Measurements from ENCODE around the gene MAN1C1. TPM values are rescaled to one million over a fixed set of nuclear protein-coding genes. Genes with fewer than 3 reads are reported as not detected.

The MAN1C1 gene
- total RNA-seq, 4 donors from 2014 or later: 5.0 to 31.1 (median 7.9) TPM

- Histone ChIP-seq H3K27me3 (no peaks in the 10 kb centered on the region), H3K36me3 (no peaks in the 10 kb centered on the region), H3K9me3 (no peaks in the 10 kb centered on the region), H3K4me1 (no peaks in the 10 kb centered on the region), H3K27ac (no peak overlapping the region), H3K4me3 (no peak overlapping the region)
- DNase-seq: no peak
- TF ChIP-seq POLR2A (IDR thresholded peaks at IDR 0.05) (no peak), CTCF (IDR thresholded peaks at IDR 0.05) (peak; percentile 27 to 51 (median 42))
- intact Hi-C loops (cut with DNase I; ENCODE audit: low total_unique reads): no loop called here
Measured at GRCh38 chr1:25572708-25573590, 43.6 kb upstream of the MAN1C1 start.

GRCh38 chr1:25573591-25573930 is 43.0 kb upstream of the MAN1C1 start:
- Histone ChIP-seq H3K4me3 (no peak overlapping the region), H3K27me3 (no peaks in the 10 kb centered on the region), H3K4me1 (no peaks in the 10 kb centered on the region), H3K27ac (no peak overlapping the region), H3K36me3 (no peaks in the 10 kb centered on the region), H3K9me3 (no peaks in the 10 kb centered on the region)
- TF ChIP-seq POLR2A (IDR thresholded peaks at IDR 0.05) (no peak), CTCF (IDR thresholded peaks at IDR 0.05) (no peak)
- intact Hi-C loops (cut with DNase I; ENCODE audit: low total_unique reads): no loop called here
- no peak for DNase-seq

GRCh38 chr1:25573961-25574360 is 42.6 kb upstream of the MAN1C1 start:
- no peaks in the 10 kb centered on the region for H3K27me3 ChIP-seq
- intact Hi-C loops (cut with DNase I; ENCODE audit: low total_unique reads): no loop called here
- no peak overlapping the region for H3K27ac ChIP-seq
- H3K4me1 ChIP-seq: no peaks in the 10 kb centered on the region
- no peak overlapping the region for H3K4me3 ChIP-seq
- H3K9me3 ChIP-seq: no peaks in the 10 kb centered on the region
- no peak for DNase-seq
- TF ChIP-seq POLR2A (IDR thresholded peaks at IDR 0.05) (no peak), CTCF (IDR thresholded peaks at IDR 0.05) (no peak)
- H3K36me3 ChIP-seq: no peaks in the 10 kb centered on the region

- TF ChIP-seq POLR2A (IDR thresholded peaks at IDR 0.05) (no peak), CTCF (IDR thresholded peaks at IDR 0.05) (no peak)
Measured at GRCh38 chr1:25575191-25575590, 41.4 kb upstream of the MAN1C1 start.

GRCh38 chr1:25576459-25577133 is 40.0 kb upstream of the MAN1C1 start:
- Histone ChIP-seq H3K36me3 (no peaks in the 10 kb centered on the region), H3K27ac (no peak overlapping the region), H3K9me3 (no peaks in the 10 kb centered on the region), H3K4me3 (no peak overlapping the region), H3K27me3 (no peaks in the 10 kb centered on the region), H3K4me1 (no peaks in the 10 kb centered on the region)
- intact Hi-C loops (cut with DNase I; ENCODE audit: low total_unique reads): no loop called here
- DNase-seq: no peak
- no peak for TF ChIP-seq CTCF (IDR thresholded peaks at IDR 0.05)
- no peak for TF ChIP-seq POLR2A (IDR thresholded peaks at IDR 0.05)

More at GRCh38 chr1:25575191-25575590, 41.4 kb upstream of the MAN1C1 start:
- Histone ChIP-seq H3K4me1 (no peaks in the 10 kb centered on the region), H3K9me3 (no peaks in the 10 kb centered on the region), H3K4me3 (no peak overlapping the region), H3K27ac (no peak overlapping the region), H3K36me3 (no peaks in the 10 kb centered on the region), H3K27me3 (no peaks in the 10 kb centered on the region)
- DNase-seq: no peak
- intact Hi-C loops (cut with DNase I; ENCODE audit: low total_unique reads): no loop called here

Data from uterus (tissue), 4 donors.